Measurements from ENCODE around the gene ADRA2B.

- no peak for TF ChIP-seq REST (IDR thresholded peaks at IDR 0.05; ENCODE audit: insufficient read depth in 1 of 2, low read depth in 2 of 2, low read length in 1 of 2)
- no peak for TF ChIP-seq CTCF (IDR thresholded peaks at IDR 0.05)
- no peak for TF ChIP-seq TCF7L2 (IDR thresholded peaks at IDR 0.05; ENCODE audit: low read depth, low read length)
Observed at GRCh38 chr2:96105152-96105915, 11.0 kb downstream of the ADRA2B start.
